ENCODE measurements around the gene GPR32.
"Not testable (repeated sequence)": the region's sequence is repeated elsewhere in the genome, so short reads cannot be mapped to it uniquely, and the experiment has no call there.

Gene GPR32

GRCh38 chr19:50749490-50749889 is 20.8 kb upstream of the GPR32 start:
- Histone ChIP-seq H2AFZ (ENCODE audit: low read length, unreplicated experiment) (no peak overlapping the region), H3K27me3 (ENCODE audit: insufficient read depth, low read length) (peaks cover 6% of the 10 kb centered on the region; the same call in 1 of the 2 replicates), H3K36me3 (ENCODE audit: insufficient read depth, low read length) (no peaks in the 10 kb centered on the region), H3K79me2 (ENCODE audit: control insufficient read depth, insufficient read depth, low read length, unreplicated experiment) (no peaks in the 10 kb centered on the region), H3K4me1 (ENCODE audit: control insufficient read depth, insufficient read depth, low read length, unreplicated experiment) (no peaks in the 10 kb centered on the region), H3K4me3 (ENCODE audit: low read depth, low read length) (no peak overlapping the region), H3K27ac (ENCODE audit: low read depth, low read length) (no peak overlapping the region)

- H3K4me3 ChIP-seq (ENCODE audit: low read depth, low read length) = no peak overlapping the region
- peaks cover 6% of the 10 kb centered on the region; the same call in 1 of the 2 replicates for H3K27me3 ChIP-seq (ENCODE audit: insufficient read depth, low read length)
- no peaks in the 10 kb centered on the region for H3K4me1 ChIP-seq (ENCODE audit: control insufficient read depth, insufficient read depth, low read length, unreplicated experiment)
- no peak overlapping the region for H2AFZ ChIP-seq (ENCODE audit: low read length, unreplicated experiment)
- H3K79me2 ChIP-seq (ENCODE audit: control insufficient read depth, insufficient read depth, low read length, unreplicated experiment) = no peaks in the 10 kb centered on the region
- no peaks in the 10 kb centered on the region for H3K36me3 ChIP-seq (ENCODE audit: insufficient read depth, low read length)
- H3K27ac ChIP-seq (ENCODE audit: low read depth, low read length) = no peak overlapping the region
Measured at GRCh38 chr19:50750010-50750409, 20.3 kb upstream of the GPR32 start.

DNA sequence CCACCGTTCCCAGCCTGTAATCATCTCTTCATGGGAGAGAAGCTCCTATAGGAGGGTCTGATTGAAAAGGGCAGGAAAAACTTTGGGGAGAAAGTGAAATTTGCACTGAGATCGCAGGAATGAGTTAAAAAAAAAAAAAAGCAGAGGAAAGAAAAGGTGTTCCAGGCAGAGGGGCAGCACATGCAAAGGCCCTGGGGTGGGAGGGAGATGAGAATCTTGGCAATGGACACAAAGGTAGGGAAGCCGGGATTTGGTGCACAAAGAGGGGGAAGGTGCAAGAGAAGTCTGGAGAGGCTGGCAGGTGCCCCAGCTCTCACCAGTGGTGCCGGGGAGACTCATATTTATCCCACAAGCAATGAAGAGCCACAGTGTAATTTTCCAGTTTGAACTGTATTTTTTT is 16.4 kb upstream of the GPR32 start:
- Histone ChIP-seq H3K36me3 (ENCODE audit: insufficient read depth, low read length) (no peaks in the 10 kb centered on the region), H2AFZ (ENCODE audit: low read length, unreplicated experiment) (no peak overlapping the region), H3K27ac (ENCODE audit: low read depth, low read length) (no peak overlapping the region), H3K4me3 (ENCODE audit: low read depth, low read length) (no peak overlapping the region), H3K27me3 (ENCODE audit: insufficient read depth, low read length) (peaks cover 6% of the 10 kb centered on the region; the same call in 1 of the 2 replicates), H3K4me1 (ENCODE audit: control insufficient read depth, insufficient read depth, low read length, unreplicated experiment) (no peaks in the 10 kb centered on the region), H3K79me2 (ENCODE audit: control insufficient read depth, insufficient read depth, low read length, unreplicated experiment) (no peaks in the 10 kb centered on the region)

DNA sequence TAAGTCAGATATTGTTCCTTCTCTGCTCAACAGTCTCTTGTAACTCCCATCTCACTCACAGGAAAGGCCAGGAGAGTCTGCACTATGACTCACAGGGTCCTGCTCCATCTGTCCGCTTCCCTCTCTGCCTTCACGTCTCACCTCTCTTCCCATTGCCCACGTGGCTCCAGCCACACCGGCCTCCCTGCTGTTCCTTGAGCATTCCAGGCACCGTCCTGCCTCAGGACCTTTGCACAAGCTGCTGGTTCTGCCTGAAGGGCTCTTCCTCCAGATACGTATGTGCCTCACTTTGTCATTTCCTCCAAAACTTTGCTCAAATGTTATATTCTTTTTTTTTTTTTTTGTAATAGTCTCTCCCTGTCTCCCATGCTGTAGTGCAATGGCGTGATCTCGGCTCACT is 14.0 kb upstream of the GPR32 start:
- not testable (repeated sequence) for H3K27me3 ChIP-seq (ENCODE audit: insufficient read depth, low read length); H3K4me1 ChIP-seq (ENCODE audit: control insufficient read depth, insufficient read depth, low read length, unreplicated experiment); H3K79me2 ChIP-seq (ENCODE audit: control insufficient read depth, insufficient read depth, low read length, unreplicated experiment); H3K36me3 ChIP-seq (ENCODE audit: insufficient read depth, low read length); H2AFZ ChIP-seq (ENCODE audit: low read length, unreplicated experiment); H3K27ac ChIP-seq (ENCODE audit: low read depth, low read length); H3K4me3 ChIP-seq (ENCODE audit: low read depth, low read length)

- not testable (repeated sequence) for H3K36me3 ChIP-seq (ENCODE audit: insufficient read depth, low read length); H3K4me1 ChIP-seq (ENCODE audit: control insufficient read depth, insufficient read depth, low read length, unreplicated experiment); H2AFZ ChIP-seq (ENCODE audit: low read length, unreplicated experiment); H3K79me2 ChIP-seq (ENCODE audit: control insufficient read depth, insufficient read depth, low read length, unreplicated experiment); H3K27ac ChIP-seq (ENCODE audit: low read depth, low read length); H3K27me3 ChIP-seq (ENCODE audit: insufficient read depth, low read length); H3K4me3 ChIP-seq (ENCODE audit: low read depth, low read length)
Measured at GRCh38 chr19:50757624-50758023, 12.6 kb upstream of the GPR32 start.

GRCh38 chr19:50759076-50759475 is 11.2 kb upstream of the GPR32 start:
- not testable (repeated sequence) for H3K36me3 ChIP-seq (ENCODE audit: insufficient read depth, low read length); H3K4me1 ChIP-seq (ENCODE audit: control insufficient read depth, insufficient read depth, low read length, unreplicated experiment); H2AFZ ChIP-seq (ENCODE audit: low read length, unreplicated experiment); H3K27ac ChIP-seq (ENCODE audit: low read depth, low read length); H3K79me2 ChIP-seq (ENCODE audit: control insufficient read depth, insufficient read depth, low read length, unreplicated experiment); H3K27me3 ChIP-seq (ENCODE audit: insufficient read depth, low read length); H3K4me3 ChIP-seq (ENCODE audit: low read depth, low read length)

- Histone ChIP-seq H3K4me3 (ENCODE audit: low read depth, low read length) (no peak overlapping the region), H3K27me3 (ENCODE audit: insufficient read depth, low read length) (no peaks in the 10 kb centered on the region), H3K36me3 (ENCODE audit: insufficient read depth, low read length) (no peaks in the 10 kb centered on the region), H2AFZ (ENCODE audit: low read length, unreplicated experiment) (no peak overlapping the region), H3K79me2 (ENCODE audit: control insufficient read depth, insufficient read depth, low read length, unreplicated experiment) (no peaks in the 10 kb centered on the region), H3K27ac (ENCODE audit: low read depth, low read length) (no peak overlapping the region), H3K4me1 (ENCODE audit: control insufficient read depth, insufficient read depth, low read length, unreplicated experiment) (no peaks in the 10 kb centered on the region)
Measured at GRCh38 chr19:50759886-50760285, 10.4 kb upstream of the GPR32 start.

GRCh38 chr19:50761501-50761900 is 8.8 kb upstream of the GPR32 start:
- H3K4me3 ChIP-seq (ENCODE audit: low read depth, low read length); H2AFZ ChIP-seq (ENCODE audit: low read length, unreplicated experiment); H3K27ac ChIP-seq (ENCODE audit: low read depth, low read length); H3K4me1 ChIP-seq (ENCODE audit: control insufficient read depth, insufficient read depth, low read length, unreplicated experiment); H3K36me3 ChIP-seq (ENCODE audit: insufficient read depth, low read length); H3K27me3 ChIP-seq (ENCODE audit: insufficient read depth, low read length); H3K79me2 ChIP-seq (ENCODE audit: control insufficient read depth, insufficient read depth, low read length, unreplicated experiment): not testable (repeated sequence)

DNA sequence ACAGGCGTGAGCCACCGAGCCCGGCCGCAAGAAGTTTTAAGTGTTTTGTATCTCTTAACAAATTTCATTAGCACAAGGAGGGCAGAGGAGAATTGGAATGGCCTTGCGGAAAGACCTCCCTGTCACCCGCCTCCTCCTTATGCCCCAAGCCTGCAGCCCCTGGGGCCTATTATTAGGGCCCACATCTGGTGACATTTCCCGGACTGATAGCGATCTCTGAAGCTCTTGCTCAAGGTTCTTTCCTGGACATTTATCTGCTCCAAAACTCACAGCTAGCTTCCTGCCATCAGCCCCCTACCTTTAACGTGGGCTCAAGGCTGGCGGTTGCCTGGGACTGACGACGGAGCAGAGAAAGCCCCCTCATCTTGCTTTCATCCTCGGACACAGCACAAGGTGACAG is 6.7 kb upstream of the GPR32 start:
- not testable (repeated sequence) for H3K36me3 ChIP-seq (ENCODE audit: insufficient read depth, low read length); H3K4me3 ChIP-seq (ENCODE audit: low read depth, low read length); H3K79me2 ChIP-seq (ENCODE audit: control insufficient read depth, insufficient read depth, low read length, unreplicated experiment); H3K27me3 ChIP-seq (ENCODE audit: insufficient read depth, low read length); H3K27ac ChIP-seq (ENCODE audit: low read depth, low read length); H2AFZ ChIP-seq (ENCODE audit: low read length, unreplicated experiment); H3K4me1 ChIP-seq (ENCODE audit: control insufficient read depth, insufficient read depth, low read length, unreplicated experiment)

DNA sequence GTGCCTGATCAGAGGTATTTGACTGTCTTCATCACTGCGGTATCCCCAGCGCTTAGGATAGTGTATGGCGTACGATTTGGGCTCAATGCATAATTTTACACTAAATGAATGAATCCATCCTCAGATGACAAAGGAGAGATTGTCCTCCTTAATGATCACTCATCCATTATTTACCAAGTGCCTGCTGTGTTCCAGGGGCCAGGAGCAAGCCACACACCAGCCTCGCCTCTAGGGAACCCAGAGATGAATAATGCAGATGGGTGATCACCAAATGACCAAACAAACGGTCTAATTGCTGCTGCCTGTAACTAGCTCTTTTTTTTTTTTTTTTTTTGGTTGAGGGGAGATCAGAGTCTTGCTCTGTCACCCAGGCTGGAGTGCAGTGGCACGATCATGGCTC is 5.9 kb upstream of the GPR32 start:
- Histone ChIP-seq H3K27me3 (ENCODE audit: insufficient read depth, low read length) (no peaks in the 10 kb centered on the region), H3K4me3 (ENCODE audit: low read depth, low read length) (no peak overlapping the region), H3K27ac (ENCODE audit: low read depth, low read length) (no peak overlapping the region), H2AFZ (ENCODE audit: low read length, unreplicated experiment) (no peak overlapping the region), H3K4me1 (ENCODE audit: control insufficient read depth, insufficient read depth, low read length, unreplicated experiment) (no peaks in the 10 kb centered on the region), H3K79me2 (ENCODE audit: control insufficient read depth, insufficient read depth, low read length, unreplicated experiment) (no peaks in the 10 kb centered on the region), H3K36me3 (ENCODE audit: insufficient read depth, low read length) (no peaks in the 10 kb centered on the region)

- H3K4me3 ChIP-seq (ENCODE audit: low read depth, low read length); H2AFZ ChIP-seq (ENCODE audit: low read length, unreplicated experiment); H3K27ac ChIP-seq (ENCODE audit: low read depth, low read length); H3K36me3 ChIP-seq (ENCODE audit: insufficient read depth, low read length); H3K4me1 ChIP-seq (ENCODE audit: control insufficient read depth, insufficient read depth, low read length, unreplicated experiment); H3K27me3 ChIP-seq (ENCODE audit: insufficient read depth, low read length); H3K79me2 ChIP-seq (ENCODE audit: control insufficient read depth, insufficient read depth, low read length, unreplicated experiment): not testable (repeated sequence)
Measured at GRCh38 chr19:50766746-50767145, 3.5 kb upstream of the GPR32 start.

- not testable (repeated sequence) for H3K27me3 ChIP-seq (ENCODE audit: insufficient read depth, low read length); H3K27ac ChIP-seq (ENCODE audit: low read depth, low read length); H3K36me3 ChIP-seq (ENCODE audit: insufficient read depth, low read length); H3K4me1 ChIP-seq (ENCODE audit: control insufficient read depth, insufficient read depth, low read length, unreplicated experiment); H3K4me3 ChIP-seq (ENCODE audit: low read depth, low read length); H3K79me2 ChIP-seq (ENCODE audit: control insufficient read depth, insufficient read depth, low read length, unreplicated experiment); H2AFZ ChIP-seq (ENCODE audit: low read length, unreplicated experiment)
Measured at GRCh38 chr19:50767263-50767662, 3.0 kb upstream of the GPR32 start.
